Thoracic aorta (tissue), 2 donors: ENCODE results near the gene FAM78A. TPM values are rescaled to one million over a fixed set of nuclear protein-coding genes. Genes with fewer than 3 reads are reported as not detected.
A peak's percentile ranks its signal among the peaks of the same experiment; 100 is the strongest.

ENCODE experiments used
- ATAC-seq: fragments of 150-250 bp; one replicate; pipeline ENCODE4 v1.8.0; 2017; ENCODE audit warnings: low read depth; ENCODE audit not compliant: insufficient number of reproducible peaks, low FRiP score
- DNase-seq: peaks from one replicate; pipeline ENCODE4 v3.0.0-alpha.2; 2020; ENCODE audit warnings: low spot score
- H3K27ac ChIP-seq, 2 donors: fragments of 200-600 bp; sonication (generic); 1 replicate in 1 of 2; 2 replicates in 1 of 2; pipeline ENCODE4 v1.5.1; 2016; ENCODE audit warnings: mild to moderate bottlenecking in 2 of 2, moderate library complexity in 2 of 2
- H3K27me3 ChIP-seq: fragments of 200-600 bp; sonication (generic); replicated peaks from 2 replicates; pipeline ENCODE4 v1.6.0; 2016; ENCODE audit warnings: mild to moderate bottlenecking; ENCODE audit not compliant: insufficient read depth
- H3K36me3 ChIP-seq: fragments of 200-600 bp; sonication (generic); one replicate; pipeline ENCODE4 v1.5.1; 2016
- H3K4me1 ChIP-seq, 2 donors: fragments of 200-600 bp; sonication (generic); 1 replicate in 1 of 2; 2 replicates in 1 of 2; pipeline versions ENCODE4 v1.5.1 to v1.6.0; 2016; ENCODE audit warnings: low read depth in 2 of 2, mild to moderate bottlenecking in 1 of 2; ENCODE audit not compliant: control insufficient read depth in 1 of 2
- H3K4me3 ChIP-seq: fragments of 200-600 bp; sonication (generic); 2 replicates; pipeline ENCODE4 v1.5.1; 2016; ENCODE audit warnings: mild to moderate bottlenecking
- H3K9me3 ChIP-seq: fragments of 200-600 bp; sonication (generic); 2 replicates; pipeline ENCODE4 v1.5.1; 2016
- CTCF ChIP-seq: fragments of 200-600 bp; sonication (generic); IDR thresholded peaks from one replicate; pipeline ENCODE4 v1.5.1; 2019; ENCODE audit warnings: antibody characterized with exemption
- total RNA-seq, 2 donors: library from RNA; depleted of rRNA; stranded (reverse); fragments of >200 nt; gene quantifications; one replicate each; pipeline versions ENCODE4 v1.1.0 to v1.2.3, GENCODE V29; 2016

Gene FAM78A
- total RNA-seq, 2 donors from 2014 or later = 5.0 to 5.7 TPM

GRCh38 chr9:131284856-131285255 is 8.5 kb upstream of the FAM78A start:
- H3K27me3 ChIP-seq = no peaks in the 10 kb centered on the region
- TF ChIP-seq CTCF = no peak

GRCh38 chr9:131282688-131283422 is 6.5 kb upstream of the FAM78A start:
- TF ChIP-seq CTCF = no peak
- no peaks in the 10 kb centered on the region for H3K36me3 ChIP-seq
- peak overlapping the region; percentile 55 for H3K4me3 ChIP-seq
- no peaks in the 10 kb centered on the region for H3K27me3 ChIP-seq
- DNase-seq (no peak), ATAC-seq (no peak)
- H3K9me3 ChIP-seq = no peaks in the 10 kb centered on the region
- H3K4me1 ChIP-seq = peaks cover 6 to 11% of the 10 kb centered on the region in 2 donors
- no peak overlapping the region for H3K27ac ChIP-seq

More at GRCh38 chr9:131284856-131285255, 8.5 kb upstream of the FAM78A start:
- Histone ChIP-seq H3K9me3 (no peaks in the 10 kb centered on the region), H3K36me3 (no peaks in the 10 kb centered on the region), H3K4me3 (no peak overlapping the region), H3K27ac (no peak overlapping the region), H3K4me1 (peaks cover 6 to 17% of the 10 kb centered on the region in 2 donors)
- DNase-seq (no peak), ATAC-seq (no peak)

- ATAC-seq (no peak), DNase-seq (no peak)
- Histone ChIP-seq H3K4me1 (peaks cover 8 to 16% of the 10 kb centered on the region in 2 donors), H3K36me3 (no peaks in the 10 kb centered on the region), H3K27me3 (no peaks in the 10 kb centered on the region), H3K9me3 (no peaks in the 10 kb centered on the region), H3K4me3 (no peak overlapping the region), H3K27ac (no peak overlapping the region)
- no peak for TF ChIP-seq CTCF
Observed at GRCh38 chr9:131282175-131282574, 5.9 kb upstream of the FAM78A start.

- no peaks in the 10 kb centered on the region for H3K36me3 ChIP-seq
- no peaks in the 10 kb centered on the region for H3K27me3 ChIP-seq
- TF ChIP-seq CTCF = no peak
- no peak for ATAC-seq
- H3K27ac ChIP-seq = no peak overlapping the region
- no peak for DNase-seq
- H3K4me3 ChIP-seq = no peak overlapping the region
- no peaks in the 10 kb centered on the region for H3K9me3 ChIP-seq
- peaks cover 9 to 19% of the 10 kb centered on the region in 2 donors for H3K4me1 ChIP-seq
Observed at GRCh38 chr9:131281119-131281965, 5.0 kb upstream of the FAM78A start.

GRCh38 chr9:131280660-131281059 is 4.3 kb upstream of the FAM78A start:
- Histone ChIP-seq H3K9me3 (no peaks in the 10 kb centered on the region), H3K4me1 (peaks cover 9 to 23% of the 10 kb centered on the region in 2 donors), H3K27me3 (no peaks in the 10 kb centered on the region), H3K27ac (no peak overlapping the region), H3K36me3 (no peaks in the 10 kb centered on the region), H3K4me3 (no peak overlapping the region)
- TF ChIP-seq CTCF = no peak
- ATAC-seq (no peak), DNase-seq (no peak)
